ENCODE measurements around the gene FGA.

FGA gene

GRCh38 chr4:154590329-154591006 is at the start of gene FGA:
Gene FGA, minus strand, starts transcription at chr4:154590742. Its CDS starts 55 bp downstream, at chr4:154590687.
- no peak for DNase-seq (ENCODE audit: low spot score)

DNA sequence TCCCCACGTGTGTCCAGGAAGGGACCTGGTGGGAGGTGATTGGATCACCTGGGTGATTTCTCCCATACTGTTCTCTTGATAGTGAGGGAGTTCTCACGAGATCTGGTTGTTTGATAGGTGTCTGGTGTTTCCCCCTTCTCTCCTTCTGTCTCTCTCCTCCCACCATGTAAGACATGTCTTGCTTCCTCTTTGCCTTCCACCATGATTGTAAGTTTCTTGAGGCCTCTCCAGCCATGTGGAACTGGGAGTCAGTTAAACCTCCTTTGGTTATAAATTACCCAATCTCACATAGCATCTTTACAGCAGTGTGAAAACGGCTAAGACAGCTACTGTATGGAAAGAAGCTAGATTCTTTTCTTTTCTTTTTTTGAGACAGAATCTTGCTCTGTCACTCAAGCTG is 43.5 kb upstream of the FGA start:
- DNase-seq (ENCODE audit: low spot score), result no peak

DNA sequence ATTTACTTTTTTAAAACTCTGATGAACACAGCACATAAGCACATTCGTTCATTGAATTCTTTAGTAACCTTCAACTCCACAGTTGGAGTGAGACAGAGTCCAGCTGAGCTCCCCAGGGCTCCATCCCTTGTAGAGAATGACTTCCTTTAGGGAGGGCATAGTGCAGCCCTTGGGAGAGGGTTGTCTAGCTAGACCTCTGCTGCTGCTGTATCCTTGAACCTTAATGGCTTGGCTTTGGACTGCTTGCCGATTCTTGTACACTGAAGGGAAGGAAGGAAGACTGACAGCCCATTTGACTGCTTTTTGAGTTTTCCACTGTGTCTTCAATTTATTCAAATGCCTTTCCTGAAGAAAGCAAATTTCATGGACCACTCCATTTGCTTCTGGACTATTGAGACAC is 41.3 kb upstream of the FGA start:
- DNase-seq (ENCODE audit: low spot score), result no peak

DNA sequence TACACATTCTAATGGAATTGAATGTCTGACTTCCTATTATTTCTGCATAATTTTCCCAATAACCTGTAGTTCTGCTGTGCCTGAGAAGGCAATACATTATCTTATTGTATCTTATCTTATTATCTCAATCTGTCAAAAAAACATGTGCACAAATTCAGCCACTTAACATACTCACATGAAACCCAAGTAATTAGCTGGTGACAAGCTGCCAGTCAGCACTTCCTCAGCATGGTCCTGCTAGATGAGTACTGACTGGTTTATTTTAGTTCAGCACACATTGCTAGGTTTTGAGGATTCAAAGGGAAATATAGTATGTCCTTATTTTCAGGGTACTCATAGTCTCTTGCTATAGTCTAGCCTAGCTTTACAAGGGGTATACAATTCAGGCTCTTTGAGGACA is 39.8 kb upstream of the FGA start:
- DNase-seq (ENCODE audit: low spot score), result no peak

DNA sequence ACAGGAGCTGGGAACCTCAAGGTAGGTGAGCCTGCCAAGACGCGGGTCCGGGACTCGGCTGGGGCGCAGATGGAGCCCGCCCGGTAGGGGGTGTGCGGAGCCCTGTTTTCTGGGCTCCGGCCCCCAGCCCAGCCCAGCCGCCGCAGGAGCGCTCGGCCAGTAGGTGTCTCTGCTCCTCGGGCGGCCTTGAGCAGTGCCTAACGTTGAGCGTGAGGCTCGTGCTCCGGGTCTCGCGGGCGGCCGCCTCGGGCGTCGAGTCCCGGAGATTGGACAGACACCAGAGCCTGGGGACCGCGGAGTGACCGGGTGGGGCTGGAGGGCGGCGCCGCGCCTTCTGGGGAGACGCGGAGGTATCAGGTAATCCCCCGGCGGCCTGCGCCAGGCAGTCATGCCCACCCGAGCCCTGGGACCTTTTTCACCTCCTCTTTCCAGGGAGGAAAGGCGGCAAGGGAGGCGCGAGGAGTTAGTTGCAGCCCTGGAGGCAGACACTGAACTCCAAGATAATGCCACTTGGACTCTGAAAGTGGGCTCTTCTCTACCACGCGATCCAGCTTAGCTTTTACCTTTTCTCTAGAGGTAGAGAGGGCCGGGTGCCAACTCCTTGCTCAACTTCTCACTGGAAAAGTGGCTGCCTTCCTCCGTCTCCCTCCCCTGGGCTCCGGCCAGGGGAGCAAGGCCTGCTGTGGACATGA is 36.4 kb upstream of the FGA start:
- DNase-seq (ENCODE audit: low spot score), result no peak

DNA sequence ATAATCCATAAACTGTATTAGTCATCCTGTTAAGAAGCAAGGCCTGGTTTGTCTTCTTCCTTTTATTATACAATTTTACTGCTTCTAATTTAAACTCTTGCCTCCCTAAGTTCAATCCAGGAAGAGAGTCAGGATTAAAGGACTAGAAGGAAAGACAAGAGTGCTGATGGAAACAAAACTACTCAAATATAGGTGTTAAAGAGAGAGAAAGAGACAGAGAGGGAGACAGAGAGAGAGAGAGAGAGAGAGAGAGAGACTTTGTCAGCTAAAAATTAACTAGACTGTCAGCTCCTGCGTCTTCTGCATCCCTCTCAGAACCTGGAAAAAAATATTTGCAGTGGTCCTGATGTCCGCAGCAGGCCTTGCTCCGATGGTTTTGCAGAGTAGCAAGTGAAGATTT is 35.4 kb upstream of the FGA start:
- DNase-seq (ENCODE audit: low spot score), result no peak

- no peak for DNase-seq (ENCODE audit: low spot score)
Measured at GRCh38 chr4:154623995-154624394, 33.5 kb upstream of the FGA start.

- no peak for DNase-seq (ENCODE audit: low spot score)
Measured at GRCh38 chr4:154623436-154623835, 32.9 kb upstream of the FGA start.

GRCh38 chr4:154622598-154622997 is 32.1 kb upstream of the FGA start:
- peak; percentile 13 for DNase-seq (ENCODE audit: low spot score)

GRCh38 chr4:154620111-154620510 is 29.6 kb upstream of the FGA start:
- DNase-seq (ENCODE audit: low spot score), result no peak

- peak; percentile 22 for DNase-seq (ENCODE audit: low spot score)
Measured at GRCh38 chr4:154618708-154619315, 28.3 kb upstream of the FGA start.

DNA sequence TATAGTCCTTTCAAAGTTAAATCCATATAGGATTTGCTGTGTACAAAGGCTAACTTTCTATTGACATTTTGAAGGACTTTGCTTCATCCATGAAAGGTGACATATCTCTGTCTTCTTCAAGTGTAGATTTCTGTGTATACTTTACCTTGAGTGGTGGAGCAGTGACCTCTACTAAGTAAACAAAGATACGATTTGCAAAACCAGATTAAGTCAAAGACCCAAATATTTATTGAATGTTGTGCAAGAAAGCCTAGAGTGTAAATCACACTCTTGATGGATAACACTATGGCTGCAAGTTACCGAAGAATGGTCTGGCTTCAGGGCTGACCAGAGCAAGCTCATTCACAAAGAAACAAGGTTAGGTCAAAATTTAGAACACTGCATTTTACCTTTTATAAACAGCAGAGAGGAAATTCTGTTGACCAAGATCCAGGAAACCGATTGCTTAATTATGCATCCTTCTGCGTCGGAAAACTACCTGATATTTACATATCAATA is 27.3 kb upstream of the FGA start:
- DNase-seq (ENCODE audit: low spot score), result no peak

DNA sequence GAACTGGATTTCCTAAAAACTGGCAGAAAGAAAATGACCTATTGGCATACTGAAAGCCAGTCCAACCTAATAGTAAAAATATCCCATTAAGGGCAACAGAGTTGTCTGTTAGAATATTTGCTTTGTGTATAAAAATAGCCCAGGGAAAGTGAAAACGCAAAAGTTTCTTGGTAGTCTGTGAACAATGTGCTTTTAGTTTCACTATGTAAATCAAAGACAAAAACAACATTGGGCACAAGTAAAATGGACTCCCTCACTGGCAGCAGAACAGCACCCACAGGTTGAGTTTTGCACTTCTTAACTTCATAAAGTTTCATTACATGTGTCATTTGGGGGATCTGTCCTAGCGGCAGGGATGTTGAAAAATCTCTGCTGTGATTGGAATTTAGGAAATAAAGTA is 26.2 kb upstream of the FGA start:
- no peak for DNase-seq (ENCODE audit: low spot score)

- DNase-seq (ENCODE audit: low spot score), result no peak
Measured at GRCh38 chr4:154616287-154616686, 25.7 kb upstream of the FGA start.

DNA sequence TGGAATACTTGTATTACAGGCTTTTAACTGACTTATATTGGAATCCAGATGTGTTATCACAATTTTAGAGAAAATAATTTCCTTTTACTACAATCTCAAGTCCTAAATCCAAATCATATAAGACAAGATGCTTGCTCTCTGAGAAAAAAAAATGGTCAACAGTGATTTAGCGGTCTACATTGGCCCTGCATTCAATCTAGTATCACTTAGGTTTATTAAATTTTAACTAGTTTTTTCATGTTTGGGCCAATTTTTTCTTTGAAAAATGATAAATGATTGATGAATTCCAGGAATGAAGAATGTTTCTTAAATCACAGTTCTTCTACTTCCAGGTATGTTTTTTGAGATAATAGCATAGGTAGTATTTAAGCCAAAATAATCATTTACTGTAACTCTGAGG is 24.7 kb upstream of the FGA start:
- no peak for DNase-seq (ENCODE audit: low spot score)

DNA sequence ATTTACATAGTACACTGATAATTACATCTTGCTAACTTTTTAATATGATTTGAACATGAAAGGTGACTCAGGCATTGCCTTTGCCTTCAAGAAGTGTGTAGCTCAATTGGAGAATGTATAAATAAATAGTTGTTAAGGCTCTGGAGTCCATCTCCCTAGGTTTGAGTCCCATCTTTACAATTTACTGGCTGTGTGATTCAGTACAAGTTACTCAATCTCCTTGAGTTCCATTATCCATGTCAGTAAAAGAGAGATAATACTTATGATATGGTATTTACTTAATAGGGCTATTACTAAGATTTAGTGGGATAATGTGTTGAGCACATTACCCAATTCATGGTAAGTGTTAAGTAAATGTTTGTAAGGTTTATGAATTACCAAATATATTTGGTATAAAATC is 23.8 kb upstream of the FGA start:
- no peak for DNase-seq (ENCODE audit: low spot score)

DNA sequence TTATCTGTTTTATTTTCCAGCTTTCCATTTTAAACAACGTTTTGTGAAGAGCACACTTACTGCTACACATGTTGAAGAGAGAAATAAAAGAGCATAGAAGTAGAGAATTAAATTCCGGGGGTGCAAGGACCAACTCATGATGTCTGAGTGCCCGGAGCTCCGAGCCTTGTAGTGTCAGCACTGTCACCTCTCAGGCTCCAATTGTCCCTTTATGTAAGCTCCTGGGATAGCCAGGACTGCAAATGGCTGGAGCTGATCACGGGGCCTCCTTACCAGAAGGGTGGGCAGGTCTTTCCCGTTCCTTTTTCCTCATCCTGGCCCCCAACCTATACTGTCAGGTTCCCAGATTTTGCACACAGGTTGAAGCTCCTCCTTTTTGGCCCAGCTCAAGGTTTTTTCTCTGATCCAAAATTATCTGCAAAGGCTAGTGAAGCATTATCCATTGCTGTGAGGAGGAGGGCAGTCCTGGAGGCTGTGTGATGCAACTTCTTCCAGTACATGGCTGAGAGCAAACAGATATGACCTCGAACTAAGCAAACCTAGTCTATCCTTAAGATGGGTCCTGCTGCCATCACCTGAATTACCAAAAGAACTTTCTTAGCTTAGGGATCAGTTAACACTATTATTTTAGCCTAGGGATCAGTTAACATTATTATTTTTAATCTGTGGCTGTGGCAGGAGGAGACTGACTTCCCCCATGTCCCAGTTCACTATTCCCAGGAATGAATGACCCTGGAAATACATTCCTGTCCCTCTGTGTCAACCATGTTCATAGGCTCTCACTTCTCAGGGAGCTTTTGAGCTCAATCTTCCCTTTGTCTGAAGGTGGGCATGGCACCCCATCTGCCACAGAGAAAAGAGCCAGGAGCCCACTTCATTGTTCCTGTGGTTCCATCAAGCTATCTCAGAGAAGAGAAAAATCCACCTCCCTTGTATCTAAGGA is 22.2 kb upstream of the FGA start, which contains the start of gene FGG:
Gene FGG (minus strand): TSS at position 185 of the 943 bp plus-strand sequence. CDS start 47 bp downstream, at position 138.
- no peak for DNase-seq (ENCODE audit: low spot score)

DNA sequence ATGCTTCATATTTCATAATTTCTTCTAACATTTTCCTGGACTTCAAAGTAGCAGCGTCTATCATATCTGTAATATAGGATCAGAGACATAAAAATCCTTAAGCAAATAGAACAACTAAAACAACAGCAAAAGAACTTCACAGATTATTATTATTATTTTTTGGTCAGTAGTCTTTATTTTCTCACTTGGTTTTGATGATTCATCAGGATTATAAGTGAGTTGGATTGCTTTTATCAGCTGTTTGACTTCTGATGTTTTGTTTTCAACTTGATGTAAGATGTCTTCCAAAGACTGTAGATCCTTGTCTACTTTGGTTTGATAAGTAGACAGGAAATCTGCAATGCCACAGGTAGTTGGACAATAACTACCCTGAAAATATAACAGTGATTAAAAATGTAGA is 21.3 kb upstream of the FGA start:
- no peak for DNase-seq (ENCODE audit: low spot score)

- DNase-seq (ENCODE audit: low spot score), result no peak
Measured at GRCh38 chr4:154610582-154610981, 20.0 kb upstream of the FGA start.

GRCh38 chr4:154609532-154609931 is 19.0 kb upstream of the FGA start:
- DNase-seq (ENCODE audit: low spot score), result no peak

GRCh38 chr4:154608361-154609252 is 18.1 kb upstream of the FGA start:
- no peak for DNase-seq (ENCODE audit: low spot score)

Data from putamen (tissue), 1 donor.